HepG2 (cell line): ENCODE results near the gene ZFYVE27. TPM values are rescaled to one million over a fixed set of nuclear protein-coding genes. Genes with fewer than 3 reads are reported as not detected.

ENCODE experiments used
- ATAC-seq: fragments of 200-7000 bp; cut with Tn5 transposase; 3 replicates; pipeline ENCODE4 v1.9.1; 2020; ENCODE audit warnings: mild to moderate bottlenecking, moderate library complexity
- BruUV-seq: library from RNA; stranded (reverse); fragments of 400-500 nt; replicated peaks from 2 replicates; lab custom pipeline; 2021; lab: Mats Ljungman, UMichigan
- CTCF ChIA-PET: fragments of 300-600 bp; formaldehyde crosslinking; extraction: SDS; loops from one replicate; lab custom pipeline; 2021; ENCODE audit warnings: low total read pairs, inconsistent platforms, low intra/inter-chr PET ratio; lab: Yijun Ruan, JAX
- POLR2A ChIA-PET: fragments of 350-600 bp; sonication (Branson Sonifier 250); formaldehyde crosslinking; loops from one replicate; lab custom pipeline; 2020; ENCODE audit warnings: antibody characterized with exemption, inconsistent platforms; lab: Yijun Ruan, JAX
- DNase-seq: peaks from one replicate; pipeline ENCODE4 v3.0.0-alpha.2; 2015; ENCODE audit warnings: low spot score
- FAIRE-seq: peaks from 3 replicates; lab custom pipeline; 2011; peaks lifted over from hg19 to GRCh38; lab: Jason Lieb, UNC
- H2AFZ ChIP-seq: one replicate; pipeline ENCODE4 v1.6.1; 2011; ENCODE audit warnings: low read length, inconsistent platforms
- H3K27ac ChIP-seq: fragments of 300-600 bp; 3 replicates; pipeline ENCODE4 v1.8.0; 2011; ENCODE audit warnings: mixed run types, mild to moderate bottlenecking, mixed read lengths, low read length, inconsistent platforms; ENCODE audit not compliant: insufficient read depth; ENCODE audit errors: extremely low read length
- H3K27me3 ChIP-seq, 2 experiments: fragments of 200-600 bp in 1 of 2; 2 replicates in 1 of 2; 3 replicates in 1 of 2; pipeline versions ENCODE4 v1.6.0 to v1.8.0; 2011; ENCODE audit warnings: low read length in 2 of 2, mild to moderate bottlenecking in 2 of 2, moderate library complexity in 2 of 2, inconsistent platforms in 1 of 2; ENCODE audit not compliant: insufficient read depth in 2 of 2, control insufficient read depth in 1 of 2
- H3K36me3 ChIP-seq, 2 experiments: fragments of 200-600 bp in 1 of 2; replicated peaks in 1 of 2; 2 replicates in 1 of 2; 3 replicates in 1 of 2; pipeline versions ENCODE4 v1.5.1 to v1.8.0; 2011; ENCODE audit warnings: low read length in 2 of 2, inconsistent platforms in 1 of 2; ENCODE audit not compliant: insufficient read depth in 2 of 2, control insufficient read depth in 1 of 2
- H3K4me1 ChIP-seq: 2 replicates; pipeline ENCODE4 v1.5.1; 2012; ENCODE audit warnings: low read length, inconsistent platforms; ENCODE audit not compliant: insufficient read depth
- H3K4me2 ChIP-seq: 2 replicates; pipeline ENCODE4 v1.6.0; 2011; ENCODE audit warnings: low read depth, low read length, inconsistent platforms
- H3K4me3 ChIP-seq, 3 experiments: fragments of 200-600 bp in 1 of 3; sonication (generic), shearing (Covaris generic) in 1 of 3; replicated peaks in 1 of 3; 2 replicates each; pipeline ENCODE4 v1.5.1; 2011 to 2016; ENCODE audit warnings: low read length in 3 of 3, inconsistent platforms in 2 of 3, low read depth in 2 of 3, mild to moderate bottlenecking in 2 of 3, control low read depth in 1 of 3, mixed read lengths in 1 of 3; ENCODE audit not compliant: insufficient read depth in 1 of 3
- H3K79me2 ChIP-seq: one replicate; pipeline ENCODE4 v1.6.1; 2011; ENCODE audit warnings: low read length, inconsistent platforms; ENCODE audit not compliant: insufficient read depth
- H3K9ac ChIP-seq: 2 replicates; pipeline ENCODE4 v1.6.0; 2011; ENCODE audit warnings: mild to moderate bottlenecking, low read depth, low read length, inconsistent platforms; ENCODE audit not compliant: insufficient read depth
- H3K9me3 ChIP-seq: 2 replicates; pipeline ENCODE4 v1.5.1; 2012; ENCODE audit warnings: mild to moderate bottlenecking, low read length
- H4K20me1 ChIP-seq: 2 replicates; pipeline ENCODE4 v1.6.0; 2011; ENCODE audit warnings: inconsistent platforms, mild to moderate bottlenecking, low read length, moderate library complexity; ENCODE audit not compliant: insufficient read depth
- BCL6 ChIP-seq: IDR thresholded peaks from 2 replicates; pipeline ENCODE4 v1.6.1; 2016; ENCODE audit warnings: missing genetic modification reagents, missing compliant biosample characterization
- CCDC6 ChIP-seq: sonication (generic); formaldehyde crosslinking; IDR thresholded peaks from 2 replicates; pipeline ENCODE4 v1.8.1; 2022; ENCODE audit warnings: mild to moderate bottlenecking, missing genetic modification reagents, moderate library complexity
- FOXM1 ChIP-seq: sonication (generic); formaldehyde crosslinking; IDR thresholded peaks from 2 replicates; pipeline ENCODE4 v1.5.0; 2020; ENCODE audit warnings: missing genetic modification reagents
- RORA ChIP-seq: sonication (generic); formaldehyde crosslinking; IDR thresholded peaks from 2 replicates; pipeline ENCODE4 v1.5.0; 2020; ENCODE audit warnings: mild to moderate bottlenecking, missing genetic modification reagents, moderate library complexity
- SP1 ChIP-seq, 2 experiments: fragments of 450-650 bp in 1 of 2; sonication (generic) in 1 of 2; formaldehyde crosslinking in 1 of 2; IDR thresholded peaks; 2 replicates each; pipeline versions ENCODE4 v1.4.0 to v1.6.1; 2016 to 2020; ENCODE audit warnings: missing genetic modification reagents in 1 of 2
- SRY ChIP-seq: sonication (generic); formaldehyde crosslinking; IDR thresholded peaks from 2 replicates; pipeline ENCODE4 v1.8.0; 2022; ENCODE audit warnings: mild to moderate bottlenecking, missing genetic modification reagents
- ZBTB21 ChIP-seq: sonication (generic); formaldehyde crosslinking; IDR thresholded peaks from 2 replicates; pipeline ENCODE4 v1.4.0; 2020; ENCODE audit warnings: missing genetic modification reagents
- ZNF143 ChIP-seq: sonication (generic); formaldehyde crosslinking; IDR thresholded peaks from 2 replicates; pipeline ENCODE4 v1.4.0; 2020; ENCODE audit warnings: missing genetic modification reagents
- ZNF30 ChIP-seq: sonication (generic); formaldehyde crosslinking; IDR thresholded peaks from 2 replicates; pipeline ENCODE4 v1.5.0; 2020; ENCODE audit warnings: mild to moderate bottlenecking, missing genetic modification reagents
- ZSCAN29 ChIP-seq: sonication (generic); formaldehyde crosslinking; conservative IDR thresholded peaks from 2 replicates; pipeline ENCODE4 v1.4.0; 2020; ENCODE audit warnings: mild to moderate bottlenecking, missing genetic modification reagents
- WGBS: methylation state at CpG from one replicate; pipeline ENCODE4 v1.1.6; 2017; ENCODE audit warnings: low lambda C conversion rate; 5-methylcytosine and 5-hydroxymethylcytosine counted together
- in situ Hi-C: cut with HindIII; loops from 2 replicates; pipeline ENCODE4 v1.10.0; 2017; ENCODE audit warnings: low pct_unique_long_range_greater_than_20kb; ENCODE audit not compliant: extremely low pct_ligation_motif_present
- intact Hi-C: fragments of 100-400 bp; cut with micrococcal nuclease; formaldehyde crosslinking; loops from one replicate; pipeline ENCODE4 v1.10.0; 2022; ENCODE audit not compliant: unreplicated experiment
- polyA plus RNA-seq, 8 experiments: library from polyadenylated mRNA; depleted of rRNA in 3 of 8; stranded (reverse) in 7 of 8; unstranded in 1 of 8; fragments of >200 nt; fragmentation: Illumina TruSeq in 4 of 8; extraction: Trizol in 4 of 8; gene quantifications; 2 replicates each; pipeline versions ENCODE4 v1.2.1 to v1.2.3, GENCODE V29; 2011 to 2016; ENCODE audit warnings: low read depth in 4 of 8, missing spikeins in 1 of 8, mixed read lengths in 1 of 8; ENCODE audit not compliant: insufficient read depth in 1 of 8
- total RNA-seq, 5 experiments: library from RNA; depleted of rRNA; stranded (reverse); fragments of >200 nt; fragmentation: Illumina TruSeq; extraction: Trizol; gene quantifications; 2 replicates each; pipeline ENCODE4 v1.2.3, GENCODE V29; 2016; ENCODE audit warnings: low read depth in 1 of 5
- TF ChIP-seq, protein P1 (sequence below): sonication (generic); formaldehyde crosslinking; IDR thresholded peaks from 2 replicates; pipeline ENCODE4 v1.8.0; 2022; ENCODE audit warnings: mild to moderate bottlenecking, missing genetic modification reagents, moderate library complexity
- TF ChIP-seq, protein P2 (sequence below): sonication (generic); formaldehyde crosslinking; IDR thresholded peaks from 2 replicates; pipeline ENCODE4 v1.4.0; 2020; ENCODE audit warnings: missing genetic modification reagents
- TF ChIP-seq, protein P3 (sequence below): sonication (generic); formaldehyde crosslinking; IDR thresholded peaks from 2 replicates; pipeline ENCODE4 v1.4.0; 2020; ENCODE audit warnings: mild to moderate bottlenecking, missing genetic modification reagents
- TF ChIP-seq, protein P4 (sequence below): sonication (generic); formaldehyde crosslinking; IDR thresholded peaks from 2 replicates; pipeline ENCODE4 v1.4.0; 2020; ENCODE audit warnings: missing genetic modification reagents, mild to moderate bottlenecking, borderline replicate concordance

The ZFYVE27 gene
- total and polyA plus RNA-seq, 2 of the 13 experiments (the other 11 are each of a cell fraction or from before 2014, with no cell fraction given), result 19.7 to 20.5 TPM

DNA sequence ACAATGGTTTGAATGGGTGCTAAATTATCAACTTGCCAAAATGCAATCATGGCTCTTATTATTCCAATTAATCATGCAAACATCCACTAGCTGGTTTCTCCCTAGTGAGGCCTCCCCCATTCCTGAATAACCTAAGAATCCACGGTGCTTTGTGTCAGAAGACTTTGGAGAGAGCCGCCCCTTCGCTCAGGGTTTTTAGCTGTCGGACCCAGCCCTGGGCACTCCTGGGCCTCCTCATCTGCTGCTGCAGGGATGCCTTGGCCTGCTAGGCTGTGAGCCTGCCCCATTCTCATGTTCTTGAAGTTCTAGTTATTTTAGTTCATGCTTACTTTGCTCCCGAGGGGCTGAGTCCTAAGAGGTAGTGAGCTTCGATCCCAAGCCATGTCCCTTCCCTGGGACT lies 69.0 kb downstream of the ZFYVE27 start:
- ChIA-PET POLR2A (no interaction called here), CTCF (no interaction called here)
- H3K9ac ChIP-seq, result no peak overlapping the region
- H4K20me1 ChIP-seq, result no peaks in the 10 kb centered on the region
- H3K4me2 ChIP-seq, result no peak overlapping the region
- no peaks in the 10 kb centered on the region for H3K36me3 ChIP-seq
- intact Hi-C loops (no loop called here), in situ Hi-C loops (no loop called here)
- H2AFZ ChIP-seq, result no peak overlapping the region
- H3K4me3 ChIP-seq, result no peak overlapping the region
- no peak overlapping the region for H3K27ac ChIP-seq
- peaks cover 4 to 9% of the 10 kb centered on the region in 2 experiments for H3K27me3 ChIP-seq
- no peak for FAIRE-seq
- no peak for ATAC-seq
- BruUV-seq, result no TSS peak
- H3K4me1 ChIP-seq, result no peaks in the 10 kb centered on the region
- H3K9me3 ChIP-seq, result no peaks in the 10 kb centered on the region
- whole genome bisulfite sequencing, result 57% methylated on average over 4 of the region's 6 CpGs
- H3K79me2 ChIP-seq, result no peaks in the 10 kb centered on the region
- no peak for DNase-seq
- no peak for TF ChIP-seq ZBTB21
- TF ChIP-seq ZNF30 (CRISPR knock-in tag), result no peak
- no peak for TF ChIP-seq SP1 (IDR thresholded peaks at IDR 0.05)
- no peak for TF ChIP-seq SP1 (CRISPR knock-in tag; IDR thresholded peaks at IDR 0.05)
- no peak for TF ChIP-seq ZNF143 (CRISPR knock-in tag)
- TF ChIP-seq FOXM1 (CRISPR knock-in tag), result no peak
- TF ChIP-seq ZSCAN29 (CRISPR knock-in tag), result no peak
- TF ChIP-seq SRY (CRISPR knock-in tag), result no peak
- TF ChIP-seq, protein P1, sequence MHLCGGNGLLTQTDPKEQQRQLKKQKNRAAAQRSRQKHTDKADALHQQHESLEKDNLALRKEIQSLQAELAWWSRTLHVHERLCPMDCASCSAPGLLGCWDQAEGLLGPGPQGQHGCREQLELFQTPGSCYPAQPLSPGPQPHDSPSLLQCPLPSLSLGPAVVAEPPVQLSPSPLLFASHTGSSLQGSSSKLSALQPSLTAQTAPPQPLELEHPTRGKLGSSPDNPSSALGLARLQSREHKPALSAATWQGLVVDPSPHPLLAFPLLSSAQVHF (CRISPR knock-in tag), result no peak
- TF ChIP-seq, protein P2, sequence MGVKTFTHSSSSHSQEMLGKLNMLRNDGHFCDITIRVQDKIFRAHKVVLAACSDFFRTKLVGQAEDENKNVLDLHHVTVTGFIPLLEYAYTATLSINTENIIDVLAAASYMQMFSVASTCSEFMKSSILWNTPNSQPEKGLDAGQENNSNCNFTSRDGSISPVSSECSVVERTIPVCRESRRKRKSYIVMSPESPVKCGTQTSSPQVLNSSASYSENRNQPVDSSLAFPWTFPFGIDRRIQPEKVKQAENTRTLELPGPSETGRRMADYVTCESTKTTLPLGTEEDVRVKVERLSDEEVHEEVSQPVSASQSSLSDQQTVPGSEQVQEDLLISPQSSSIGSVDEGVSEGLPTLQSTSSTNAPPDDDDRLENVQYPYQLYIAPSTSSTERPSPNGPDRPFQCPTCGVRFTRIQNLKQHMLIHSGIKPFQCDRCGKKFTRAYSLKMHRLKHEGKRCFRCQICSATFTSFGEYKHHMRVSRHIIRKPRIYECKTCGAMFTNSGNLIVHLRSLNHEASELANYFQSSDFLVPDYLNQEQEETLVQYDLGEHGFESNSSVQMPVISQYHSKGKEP (CRISPR knock-in tag), result no peak
- TF ChIP-seq, protein P3, sequence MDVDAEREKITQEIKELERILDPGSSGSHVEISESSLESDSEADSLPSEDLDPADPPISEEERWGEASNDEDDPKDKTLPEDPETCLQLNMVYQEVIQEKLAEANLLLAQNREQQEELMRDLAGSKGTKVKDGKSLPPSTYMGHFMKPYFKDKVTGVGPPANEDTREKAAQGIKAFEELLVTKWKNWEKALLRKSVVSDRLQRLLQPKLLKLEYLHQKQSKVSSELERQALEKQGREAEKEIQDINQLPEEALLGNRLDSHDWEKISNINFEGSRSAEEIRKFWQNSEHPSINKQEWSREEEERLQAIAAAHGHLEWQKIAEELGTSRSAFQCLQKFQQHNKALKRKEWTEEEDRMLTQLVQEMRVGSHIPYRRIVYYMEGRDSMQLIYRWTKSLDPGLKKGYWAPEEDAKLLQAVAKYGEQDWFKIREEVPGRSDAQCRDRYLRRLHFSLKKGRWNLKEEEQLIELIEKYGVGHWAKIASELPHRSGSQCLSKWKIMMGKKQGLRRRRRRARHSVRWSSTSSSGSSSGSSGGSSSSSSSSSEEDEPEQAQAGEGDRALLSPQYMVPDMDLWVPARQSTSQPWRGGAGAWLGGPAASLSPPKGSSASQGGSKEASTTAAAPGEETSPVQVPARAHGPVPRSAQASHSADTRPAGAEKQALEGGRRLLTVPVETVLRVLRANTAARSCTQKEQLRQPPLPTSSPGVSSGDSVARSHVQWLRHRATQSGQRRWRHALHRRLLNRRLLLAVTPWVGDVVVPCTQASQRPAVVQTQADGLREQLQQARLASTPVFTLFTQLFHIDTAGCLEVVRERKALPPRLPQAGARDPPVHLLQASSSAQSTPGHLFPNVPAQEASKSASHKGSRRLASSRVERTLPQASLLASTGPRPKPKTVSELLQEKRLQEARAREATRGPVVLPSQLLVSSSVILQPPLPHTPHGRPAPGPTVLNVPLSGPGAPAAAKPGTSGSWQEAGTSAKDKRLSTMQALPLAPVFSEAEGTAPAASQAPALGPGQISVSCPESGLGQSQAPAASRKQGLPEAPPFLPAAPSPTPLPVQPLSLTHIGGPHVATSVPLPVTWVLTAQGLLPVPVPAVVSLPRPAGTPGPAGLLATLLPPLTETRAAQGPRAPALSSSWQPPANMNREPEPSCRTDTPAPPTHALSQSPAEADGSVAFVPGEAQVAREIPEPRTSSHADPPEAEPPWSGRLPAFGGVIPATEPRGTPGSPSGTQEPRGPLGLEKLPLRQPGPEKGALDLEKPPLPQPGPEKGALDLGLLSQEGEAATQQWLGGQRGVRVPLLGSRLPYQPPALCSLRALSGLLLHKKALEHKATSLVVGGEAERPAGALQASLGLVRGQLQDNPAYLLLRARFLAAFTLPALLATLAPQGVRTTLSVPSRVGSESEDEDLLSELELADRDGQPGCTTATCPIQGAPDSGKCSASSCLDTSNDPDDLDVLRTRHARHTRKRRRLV, result no peak
- no peak for TF ChIP-seq BCL6 (CRISPR knock-in tag)
- no peak for TF ChIP-seq RORA (CRISPR knock-in tag)
- no peak for TF ChIP-seq CCDC6 (CRISPR knock-in tag)
- TF ChIP-seq, protein P4, sequence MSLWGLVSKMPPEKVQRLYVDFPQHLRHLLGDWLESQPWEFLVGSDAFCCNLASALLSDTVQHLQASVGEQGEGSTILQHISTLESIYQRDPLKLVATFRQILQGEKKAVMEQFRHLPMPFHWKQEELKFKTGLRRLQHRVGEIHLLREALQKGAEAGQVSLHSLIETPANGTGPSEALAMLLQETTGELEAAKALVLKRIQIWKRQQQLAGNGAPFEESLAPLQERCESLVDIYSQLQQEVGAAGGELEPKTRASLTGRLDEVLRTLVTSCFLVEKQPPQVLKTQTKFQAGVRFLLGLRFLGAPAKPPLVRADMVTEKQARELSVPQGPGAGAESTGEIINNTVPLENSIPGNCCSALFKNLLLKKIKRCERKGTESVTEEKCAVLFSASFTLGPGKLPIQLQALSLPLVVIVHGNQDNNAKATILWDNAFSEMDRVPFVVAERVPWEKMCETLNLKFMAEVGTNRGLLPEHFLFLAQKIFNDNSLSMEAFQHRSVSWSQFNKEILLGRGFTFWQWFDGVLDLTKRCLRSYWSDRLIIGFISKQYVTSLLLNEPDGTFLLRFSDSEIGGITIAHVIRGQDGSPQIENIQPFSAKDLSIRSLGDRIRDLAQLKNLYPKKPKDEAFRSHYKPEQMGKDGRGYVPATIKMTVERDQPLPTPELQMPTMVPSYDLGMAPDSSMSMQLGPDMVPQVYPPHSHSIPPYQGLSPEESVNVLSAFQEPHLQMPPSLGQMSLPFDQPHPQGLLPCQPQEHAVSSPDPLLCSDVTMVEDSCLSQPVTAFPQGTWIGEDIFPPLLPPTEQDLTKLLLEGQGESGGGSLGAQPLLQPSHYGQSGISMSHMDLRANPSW (CRISPR knock-in tag), result no peak
